ENCODE data around the gene PPIE. TPM values are rescaled to one million over a fixed set of nuclear protein-coding genes. Genes with fewer than 3 reads are reported as not detected.

Gene PPIE
- total RNA-seq, 3 donors from 2014 or later: 41.3 to 49.2 (median 45.9) TPM

GRCh38 chr1:39717809-39718208 lies 20.9 kb upstream of the PPIE start:
- Histone ChIP-seq H3K27me3 (peaks cover 0 to 3% of the 10 kb centered on the region in 2 donors), H3K36me3 (no peaks in the 10 kb centered on the region), H3K4me3 (no peak overlapping the region), H3K27ac (no peak overlapping the region), H3K9me3 (no peaks in the 10 kb centered on the region), H3K4me1 (no peaks in the 10 kb centered on the region)
- intact Hi-C loops (cut with DNase I; ENCODE audit: low total_unique reads): no loop called here
- no peak for TF ChIP-seq CTCF (IDR thresholded peaks at IDR 0.05)
- no peak for TF ChIP-seq POLR2AphosphoS5 (IDR thresholded peaks at IDR 0.05)
- no peak for TF ChIP-seq POLR2A (IDR thresholded peaks at IDR 0.05)
- no peak for DNase-seq (ENCODE audit: low spot score in 2 of 2)

GRCh38 chr1:39720094-39720999 lies 18.3 kb upstream of the PPIE start:
- no peak overlapping the region for H3K4me3 ChIP-seq
- no peak overlapping the region for H3K27ac ChIP-seq
- intact Hi-C loops (cut with DNase I; ENCODE audit: low total_unique reads): no loop called here
- H3K9me3 ChIP-seq: no peaks in the 10 kb centered on the region
- H3K4me1 ChIP-seq: no peaks in the 10 kb centered on the region
- no peaks in the 10 kb centered on the region for H3K36me3 ChIP-seq
- no peak for DNase-seq (ENCODE audit: low spot score in 2 of 2)
- peak; percentile 41 to 74 (median 69) for TF ChIP-seq CTCF (IDR thresholded peaks at IDR 0.05)
- no peak for TF ChIP-seq POLR2AphosphoS5 (IDR thresholded peaks at IDR 0.05)
- no peak for TF ChIP-seq POLR2A (IDR thresholded peaks at IDR 0.05)
- no peaks in the 10 kb centered on the region for H3K27me3 ChIP-seq

GRCh38 chr1:39721664-39722063 lies 17.0 kb upstream of the PPIE start:
- H3K4me3 ChIP-seq: no peak overlapping the region
- H3K36me3 ChIP-seq: no peaks in the 10 kb centered on the region
- H3K27me3 ChIP-seq: peaks cover 0 to 6% of the 10 kb centered on the region in 2 donors
- H3K9me3 ChIP-seq: no peaks in the 10 kb centered on the region
- intact Hi-C loops (cut with DNase I; ENCODE audit: low total_unique reads): no loop called here
- no peaks in the 10 kb centered on the region for H3K4me1 ChIP-seq
- H3K27ac ChIP-seq: no peak overlapping the region
- no peak for DNase-seq (ENCODE audit: low spot score in 2 of 2)
- no peak for TF ChIP-seq POLR2AphosphoS5 (IDR thresholded peaks at IDR 0.05)
- TF ChIP-seq POLR2A (IDR thresholded peaks at IDR 0.05): no peak

GRCh38 chr1:39722495-39722894 lies 16.2 kb upstream of the PPIE start:
- Histone ChIP-seq H3K27ac (no peak overlapping the region), H3K4me1 (no peaks in the 10 kb centered on the region), H3K36me3 (no peaks in the 10 kb centered on the region), H3K4me3 (no peak overlapping the region), H3K27me3 (peaks cover 0 to 10% of the 10 kb centered on the region in 2 donors), H3K9me3 (no peaks in the 10 kb centered on the region)
- DNase-seq (ENCODE audit: low spot score in 2 of 2): no peak
- intact Hi-C loops (cut with DNase I; ENCODE audit: low total_unique reads): no loop called here
- no peak for TF ChIP-seq POLR2A (IDR thresholded peaks at IDR 0.05)
- TF ChIP-seq CTCF (IDR thresholded peaks at IDR 0.05): no peak
- TF ChIP-seq POLR2AphosphoS5 (IDR thresholded peaks at IDR 0.05): no peak

- no peaks in the 10 kb centered on the region for H3K36me3 ChIP-seq
- H3K27me3 ChIP-seq: peaks cover 0 to 32% of the 10 kb centered on the region in 2 donors
- H3K9me3 ChIP-seq: no peaks in the 10 kb centered on the region
- DNase-seq (ENCODE audit: low spot score in 2 of 2): no peak
- TF ChIP-seq POLR2A (IDR thresholded peaks at IDR 0.05) (no peak), POLR2AphosphoS5 (IDR thresholded peaks at IDR 0.05) (no peak), CTCF (IDR thresholded peaks at IDR 0.05) (no peak)
- H3K4me1 ChIP-seq: no peaks in the 10 kb centered on the region
- no peak overlapping the region for H3K27ac ChIP-seq
- intact Hi-C loops (cut with DNase I; ENCODE audit: low total_unique reads): no loop called here
- H3K4me3 ChIP-seq: no peak overlapping the region
Observed at GRCh38 chr1:39726600-39726999, 12.1 kb upstream of the PPIE start.
